ENCODE data around the gene GSN.

Gene GSN

DNA sequence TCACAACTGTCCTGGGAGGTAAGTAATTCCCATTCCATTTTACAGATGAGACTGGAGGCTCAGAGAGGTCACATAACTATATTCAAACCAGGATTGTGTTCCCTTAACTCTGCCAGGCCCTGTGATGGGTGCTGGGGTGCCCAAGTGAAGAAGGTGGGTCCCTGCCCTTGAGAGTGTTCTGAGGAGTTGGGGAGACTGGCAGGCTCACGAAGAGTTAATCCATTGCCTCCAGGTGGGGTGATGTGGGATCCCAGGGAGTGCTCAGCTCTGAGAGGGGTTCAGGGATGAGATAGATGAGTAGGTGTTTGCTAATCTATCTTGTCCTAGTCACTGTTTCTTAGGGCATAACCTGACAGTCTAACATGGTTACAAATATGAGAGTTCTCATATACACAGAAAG, 36.7 kb downstream of the GSN start:
- DNase-seq: no peak

- DNase-seq: no peak
Observed at GRCh38 chr9:121305269-121305994, 37.5 kb downstream of the GSN start.

DNA sequence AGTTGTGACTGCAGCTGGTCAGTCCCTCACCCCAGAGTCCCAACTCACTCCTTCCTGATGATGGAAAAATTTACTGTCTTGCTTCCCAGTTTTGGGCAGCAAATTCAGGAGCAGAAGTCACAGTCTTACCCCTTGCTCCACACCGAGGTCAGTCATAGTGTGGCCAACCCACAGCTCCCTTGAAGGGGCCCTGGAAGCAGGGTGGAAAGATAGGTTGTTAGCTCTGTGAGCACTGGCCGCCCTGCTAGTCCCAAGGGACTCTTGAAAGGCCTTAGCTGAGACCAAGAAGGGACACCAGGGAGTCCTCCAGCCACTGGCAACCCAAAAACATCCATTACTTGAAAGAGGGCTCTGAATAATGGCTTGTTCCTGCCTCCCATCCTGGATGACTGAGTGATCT, 40.0 kb downstream of the GSN start:
- no peak for DNase-seq

GRCh38 chr9:121308765-121309164, 40.8 kb downstream of the GSN start:
- DNase-seq: no peak

DNA sequence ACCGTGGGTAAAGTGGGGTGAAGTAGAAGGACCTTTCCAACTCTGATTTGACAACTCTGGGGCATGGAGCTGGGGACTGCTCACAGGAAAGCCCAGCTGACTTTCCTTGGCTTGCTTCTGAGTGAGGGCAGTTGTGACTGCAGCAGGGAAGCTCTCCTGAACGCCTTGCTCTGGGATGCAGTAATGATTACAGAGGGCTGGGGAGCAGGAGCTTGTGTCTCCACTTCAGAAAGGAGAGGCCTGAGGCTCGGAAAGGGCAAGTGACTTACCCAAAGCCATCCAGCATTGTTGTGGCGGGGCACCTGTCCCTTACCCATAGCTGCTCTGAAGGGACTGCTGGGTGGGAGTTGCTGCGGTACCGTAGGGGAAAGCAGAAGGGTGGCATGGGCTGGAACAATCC, 41.2 kb downstream of the GSN start:
- DNase-seq: no peak

DNA sequence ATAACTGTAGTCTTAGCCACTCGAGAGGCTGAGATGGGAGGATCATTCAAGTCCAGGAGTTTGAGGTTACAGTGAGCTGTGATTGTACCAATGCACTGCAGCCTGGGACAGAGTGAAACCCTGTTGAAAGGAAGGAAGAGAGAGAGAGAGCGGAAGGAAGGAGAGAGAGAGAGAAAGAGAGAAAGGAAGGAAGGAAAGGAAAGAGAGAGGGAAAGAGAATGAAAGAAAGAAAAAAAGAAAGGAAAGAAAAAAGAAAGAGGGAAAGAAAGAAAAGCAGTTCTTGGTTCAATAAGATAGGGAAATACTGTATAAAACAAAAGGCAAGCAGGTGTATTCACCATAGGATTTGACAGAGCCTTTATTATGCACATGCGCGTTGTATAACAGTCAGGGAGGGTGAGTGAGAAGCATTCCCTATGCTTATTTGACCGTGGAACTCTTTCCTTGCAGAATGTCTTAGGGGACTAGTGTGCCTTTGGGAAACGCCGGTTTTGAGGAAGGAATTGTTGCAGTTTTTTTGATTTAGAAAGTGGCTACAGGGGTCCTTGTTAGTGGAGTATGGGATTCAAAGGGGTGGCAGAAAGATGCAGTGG, 42.0 kb downstream of the GSN start:
- no peak for DNase-seq

DNA sequence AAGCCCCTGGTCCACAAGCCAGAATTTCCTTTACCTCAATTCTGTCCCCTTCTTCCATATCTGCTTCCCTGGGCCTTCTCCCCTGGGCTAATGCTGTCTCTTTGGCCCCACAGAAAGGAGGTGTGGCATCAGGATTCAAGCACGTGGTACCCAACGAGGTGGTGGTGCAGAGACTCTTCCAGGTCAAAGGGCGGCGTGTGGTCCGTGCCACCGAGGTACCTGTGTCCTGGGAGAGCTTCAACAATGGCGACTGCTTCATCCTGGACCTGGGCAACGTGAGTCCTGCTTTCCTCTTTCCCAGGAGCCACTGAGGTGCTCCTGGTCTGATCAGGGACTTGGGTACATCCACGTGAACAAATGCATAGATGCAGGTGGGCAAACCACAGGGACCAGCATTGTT, 42.6 kb downstream of the GSN start:
- DNase-seq: no peak

GRCh38 chr9:121312169-121312568, 44.2 kb downstream of the GSN start:
- no peak for DNase-seq

DNA sequence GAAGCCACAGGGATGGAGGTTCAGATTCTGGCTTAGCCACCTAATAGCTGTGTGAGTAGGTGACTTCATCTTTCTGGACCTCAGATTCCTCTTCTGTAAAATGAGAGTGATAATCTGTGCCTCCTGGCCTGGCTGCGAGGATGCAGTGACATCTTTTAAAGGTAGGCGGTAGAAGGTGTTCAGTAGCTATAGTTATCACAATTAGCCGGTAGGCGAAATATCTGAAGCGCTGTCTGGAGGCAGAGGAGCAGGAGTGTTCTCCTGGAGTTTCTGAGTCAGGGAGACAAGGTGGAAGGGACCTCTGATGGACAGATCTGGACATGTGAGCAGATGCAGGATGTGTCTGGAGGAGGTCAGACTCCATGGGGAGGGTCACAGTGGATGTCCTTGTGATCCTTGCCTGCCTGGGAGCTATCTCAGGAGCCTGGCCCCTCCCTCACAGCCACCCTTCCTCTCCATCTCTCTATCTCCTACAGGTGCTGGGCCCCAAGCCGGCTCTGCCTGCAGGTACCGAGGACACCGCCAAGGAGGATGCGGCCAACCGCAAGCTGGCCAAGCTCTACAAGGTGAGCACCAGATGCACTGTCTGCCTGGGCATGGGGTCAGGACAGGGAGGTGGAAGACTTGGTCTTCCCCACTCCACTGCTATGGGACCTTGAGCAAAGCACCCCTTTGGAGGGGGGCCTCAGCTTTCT, 45.6 kb downstream of the GSN start:
- no peak for DNase-seq

DNA sequence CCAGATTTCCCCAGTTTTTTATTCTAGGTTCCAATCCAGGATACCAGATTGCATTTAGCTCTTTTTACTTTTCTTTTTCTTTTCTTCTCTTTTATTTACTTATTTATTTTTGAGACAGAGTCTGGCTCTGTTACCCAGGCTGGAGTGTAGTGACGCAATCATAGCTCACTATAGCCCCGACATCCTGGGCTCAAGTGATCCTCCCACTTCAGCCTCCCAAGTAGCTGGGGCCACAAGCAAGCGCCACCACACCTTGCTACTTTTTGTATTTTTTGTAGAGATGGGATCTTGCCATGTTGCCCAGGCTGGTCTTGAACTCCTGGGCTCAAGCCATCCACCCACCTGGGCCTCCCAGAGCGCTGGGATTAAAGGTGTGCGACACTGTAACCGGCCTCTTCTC, 48.4 kb downstream of the GSN start:
- no peak for DNase-seq

- no peak for DNase-seq
Observed at GRCh38 chr9:121316852-121317373, 49.0 kb downstream of the GSN start.

DNA sequence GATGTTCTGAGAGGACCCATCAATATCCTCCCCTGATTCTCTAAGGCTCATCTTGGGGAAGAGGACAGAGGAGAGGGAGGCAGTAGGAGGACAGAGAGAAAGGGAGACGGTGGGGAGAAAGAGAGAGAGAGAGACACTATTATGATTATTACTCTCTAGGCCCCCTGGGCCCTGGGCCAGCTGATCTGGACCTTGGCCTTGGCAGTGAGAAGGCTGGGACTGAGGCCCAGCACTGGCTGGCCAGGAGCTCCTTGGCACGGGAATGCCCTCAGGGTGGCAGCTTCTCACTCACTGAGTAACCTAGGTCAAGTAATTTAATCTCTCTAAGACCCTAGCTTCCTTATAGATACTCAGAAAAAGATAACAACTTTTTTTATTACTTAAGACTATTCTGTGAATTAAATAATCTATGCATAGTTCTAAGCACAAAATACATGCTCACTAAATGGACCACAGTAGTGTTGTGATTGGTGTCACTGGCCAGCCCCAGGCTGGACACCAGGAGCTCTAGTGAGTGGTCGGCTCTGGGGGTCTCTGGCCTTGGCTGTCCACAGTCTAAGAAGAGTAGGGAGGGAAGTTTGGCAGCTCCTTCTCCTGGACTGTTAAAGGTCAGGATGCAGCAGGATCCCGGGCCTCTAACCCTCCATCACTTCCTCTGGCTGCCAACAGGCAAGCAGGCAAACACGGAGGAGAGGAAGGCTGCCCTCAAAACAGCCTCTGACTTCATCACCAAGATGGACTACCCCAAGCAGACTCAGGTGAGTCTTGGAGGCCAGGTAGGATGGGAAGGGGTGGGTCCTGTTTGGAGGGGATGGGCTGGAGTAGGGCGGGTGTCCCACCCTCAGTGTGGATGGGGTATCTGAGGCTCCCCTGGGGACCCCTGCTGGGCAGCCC, 50.0 kb downstream of the GSN start:
- no peak for DNase-seq

DNA sequence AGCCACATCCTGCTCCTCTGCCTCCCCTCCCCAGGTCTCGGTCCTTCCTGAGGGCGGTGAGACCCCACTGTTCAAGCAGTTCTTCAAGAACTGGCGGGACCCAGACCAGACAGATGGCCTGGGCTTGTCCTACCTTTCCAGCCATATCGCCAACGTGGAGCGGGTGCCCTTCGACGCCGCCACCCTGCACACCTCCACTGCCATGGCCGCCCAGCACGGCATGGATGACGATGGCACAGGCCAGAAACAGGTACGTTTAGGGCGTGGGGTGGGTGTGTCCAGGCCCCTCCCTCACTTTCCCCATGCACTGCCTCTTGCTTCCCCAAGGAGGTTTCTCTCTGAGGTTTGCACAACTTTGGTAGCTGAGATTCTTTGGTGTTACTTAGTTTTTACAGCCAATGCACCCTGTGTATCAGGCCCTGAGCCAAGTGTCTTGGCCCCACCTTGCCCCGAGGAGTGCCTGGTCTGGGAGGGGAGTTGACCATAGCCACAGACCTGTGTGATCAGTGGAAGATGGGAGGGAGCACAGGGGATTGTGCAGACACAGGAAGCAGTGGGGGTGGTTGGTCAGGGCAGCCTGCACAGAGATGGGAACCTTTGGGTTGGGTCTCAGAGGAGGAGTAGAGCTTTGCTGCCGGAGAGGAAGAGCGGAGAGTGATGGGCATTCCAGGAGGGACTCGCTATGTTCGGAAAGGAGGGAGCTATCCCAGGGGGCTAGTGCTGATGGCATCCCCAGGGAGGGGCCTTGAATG, 50.8 kb downstream of the GSN start:
- no peak for DNase-seq

- DNase-seq: no peak
Observed at GRCh38 chr9:121319383-121319780, 51.4 kb downstream of the GSN start.

DNA sequence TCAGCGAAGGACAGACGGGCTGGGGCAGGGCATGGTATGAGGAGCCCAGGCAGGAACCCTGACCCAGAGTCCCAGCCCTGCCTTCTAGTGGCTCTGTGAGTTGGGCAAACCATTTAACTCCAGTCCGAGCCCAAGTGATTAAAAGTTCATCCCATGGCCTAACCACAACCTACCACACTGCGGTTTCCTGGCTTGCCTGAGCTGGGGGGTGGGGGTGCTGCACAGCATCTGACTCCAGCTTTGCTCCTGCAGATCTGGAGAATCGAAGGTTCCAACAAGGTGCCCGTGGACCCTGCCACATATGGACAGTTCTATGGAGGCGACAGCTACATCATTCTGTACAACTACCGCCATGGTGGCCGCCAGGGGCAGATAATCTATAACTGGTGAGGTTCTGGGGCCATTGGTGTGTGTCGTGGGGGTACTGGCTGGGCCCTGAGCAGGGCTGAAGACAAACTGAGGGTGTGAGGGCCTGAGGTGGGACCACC, 53.1 kb downstream of the GSN start:
- peak; percentile 86 for DNase-seq

DNA sequence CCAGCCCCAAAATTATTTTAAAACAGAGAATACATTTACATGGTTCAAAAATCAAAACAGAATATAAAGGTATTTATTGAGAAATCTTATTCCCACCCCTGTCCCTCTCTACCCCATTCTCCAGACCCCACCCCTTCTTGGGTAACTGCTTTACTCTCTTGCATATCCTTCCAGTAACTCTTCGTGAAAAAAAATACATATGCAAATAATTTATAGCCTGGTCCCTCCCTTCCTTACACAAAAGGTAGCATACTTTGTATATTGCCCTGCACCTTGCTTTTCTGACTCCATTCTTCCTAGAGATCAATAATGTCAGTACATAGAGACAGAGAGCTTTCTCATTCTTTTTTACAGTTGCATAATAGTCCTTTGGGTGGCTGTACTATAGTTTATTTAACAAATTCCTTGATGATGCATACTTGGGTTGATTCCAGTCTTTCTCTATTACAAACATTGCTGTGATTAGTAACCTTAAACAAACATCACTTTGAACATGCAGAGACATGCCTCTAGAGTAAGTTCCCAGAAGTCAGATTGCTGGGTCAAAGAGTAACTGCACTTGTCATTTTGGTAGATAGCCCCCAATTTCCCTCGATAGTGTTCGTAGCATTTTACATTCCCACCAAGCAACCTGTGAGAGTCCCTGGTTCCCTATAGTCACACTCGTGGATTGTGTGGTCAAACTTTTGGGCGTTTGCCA, 54.2 kb downstream of the GSN start:
- peak; percentile 71 for DNase-seq

GRCh38 chr9:121322737-121323448, 54.9 kb downstream of the GSN start:
- no peak for DNase-seq

DNA sequence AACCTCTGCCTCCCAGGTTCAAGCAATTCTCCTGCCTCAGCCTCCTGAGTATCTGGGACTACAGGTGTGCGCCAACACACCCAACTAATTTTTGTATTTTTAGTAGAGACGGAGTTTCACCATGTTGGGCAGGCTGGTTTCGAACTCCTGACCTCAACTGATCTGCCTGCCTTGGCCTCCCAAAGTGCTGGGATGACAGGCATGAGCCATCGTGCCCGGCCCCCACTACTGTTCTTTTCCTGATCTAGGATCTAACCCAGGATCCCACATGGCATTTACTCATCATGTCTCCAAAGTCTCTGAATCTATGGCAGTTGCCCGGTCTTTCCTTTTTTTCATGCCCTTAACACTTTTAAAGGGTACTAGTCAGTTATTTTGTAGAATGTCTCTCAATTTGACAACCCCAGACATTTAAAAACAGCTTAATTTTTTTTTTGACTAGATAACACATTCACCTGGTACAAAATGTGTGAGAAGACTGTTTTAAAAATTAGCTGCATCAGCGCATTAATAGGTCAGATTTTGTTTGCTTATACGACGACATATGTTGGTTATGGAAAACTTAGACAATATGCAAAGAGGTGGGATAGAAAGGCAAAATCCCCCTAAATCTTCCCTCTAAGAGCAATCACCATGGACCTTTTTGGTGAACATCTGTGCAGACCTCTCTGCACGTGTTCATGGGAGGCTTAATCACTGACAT, 55.6 kb downstream of the GSN start:
- DNase-seq: no peak

GRCh38 chr9:121324316-121324715, 56.4 kb downstream of the GSN start:
- DNase-seq: no peak

DNA sequence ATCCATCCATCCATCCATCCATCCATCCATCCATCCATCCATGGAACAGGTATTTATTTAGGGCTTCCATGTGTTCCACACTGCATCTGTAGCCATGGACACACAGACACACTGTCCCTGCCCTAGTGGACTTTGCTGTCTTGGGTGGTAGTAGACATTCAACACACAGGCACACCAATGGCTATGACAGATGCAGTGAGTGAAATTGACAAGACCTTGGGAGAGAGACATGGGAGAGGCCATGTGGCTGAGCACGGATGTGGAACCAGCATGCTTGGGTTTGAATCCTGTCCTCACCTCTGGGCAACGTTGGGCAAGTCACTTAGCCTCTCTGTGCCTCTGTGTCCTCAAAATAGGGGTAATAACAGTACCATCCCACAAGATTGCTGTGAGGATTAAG, 56.8 kb downstream of the GSN start:
- no peak for DNase-seq
